HCT116 (cell line): ENCODE results near the gene CLIP4. TPM values are rescaled to one million over a fixed set of nuclear protein-coding genes. Genes with fewer than 3 reads are reported as not detected.

Experiments
- ATAC-seq: fragments of 200-7000 bp; cut with Tn5 transposase; 2 replicates; pipeline ENCODE4 v1.9.1; 2020; ENCODE audit warnings: mild to moderate bottlenecking, moderate library complexity
- BruUV-seq: library from RNA; stranded (reverse); fragments of 400-500 nt; replicated peaks from 2 replicates; lab custom pipeline; 2021; lab: Mats Ljungman, UMichigan
- CTCF ChIA-PET: fragments of 300-600 bp; sonication (Branson Sonifier 250); formaldehyde crosslinking; loops from one replicate; lab custom pipeline; 2021; ENCODE audit warnings: antibody characterized with exemption; lab: Charles Lee
- POLR2A ChIA-PET: fragments of 300-600, 350-600 bp; sonication (Branson Sonifier 250); formaldehyde crosslinking; loops from one replicate; lab custom pipeline; 2021; ENCODE audit warnings: antibody characterized with exemption; lab: Charles Lee
- RAD21 ChIA-PET, 2 experiments: fragments of 300-600 bp; sonication (Branson Sonifier 250); formaldehyde crosslinking; loops; one replicate each; lab custom pipeline; 2023; ENCODE audit warnings: low total read pairs in 2 of 2; ENCODE audit not compliant: uncharacterized antibody in 2 of 2, unreplicated experiment in 2 of 2, low non-redundant PET in 1 of 2; lab: Charles Lee
- DNase-seq: peaks from one replicate; pipeline ENCODE4 v3.0.0-alpha.2; 2010; ENCODE audit warnings: low read depth, low spot score
- H2AFZ ChIP-seq: fragments of 200-600 bp; shearing (Covaris generic), sonication (generic); 2 replicates; pipeline ENCODE4 v1.6.1; 2017; ENCODE audit warnings: low read depth, mixed run types, mixed read lengths, antibody characterized with exemption, low read length; ENCODE audit not compliant: poor library complexity, severe bottlenecking
- H3K27ac ChIP-seq: 2 replicates; pipeline ENCODE4 v1.5.1; 2012; ENCODE audit warnings: low read depth, low read length
- H3K27me3 ChIP-seq: fragments of 200-600 bp; sonication (generic); 2 replicates; pipeline ENCODE4 v1.6.1; 2016; ENCODE audit warnings: mixed run types, low read length, mixed read lengths; ENCODE audit not compliant: insufficient read depth
- H3K36me3 ChIP-seq, 2 experiments: fragments of 200-500 bp in 1 of 2; fragments of 200-600 bp in 1 of 2; sonication (Bioruptor generic) in 1 of 2; sonication (generic) in 1 of 2; 2 replicates each; pipeline versions ENCODE4 v1.5.1 to v1.6.1; 2014 to 2016; ENCODE audit warnings: low read length in 2 of 2, inconsistent platforms in 1 of 2, mixed read lengths in 1 of 2, mixed run types in 1 of 2; ENCODE audit not compliant: insufficient read depth in 2 of 2, control insufficient read depth in 1 of 2
- H3K4me1 ChIP-seq, 2 experiments: fragments of 200-600 bp in 1 of 2; sonication (generic) in 1 of 2; 2 replicates each; pipeline versions ENCODE4 v1.5.1 to v1.6.1; 2012 to 2017; ENCODE audit warnings: low read length in 2 of 2, inconsistent platforms in 1 of 2, mild to moderate bottlenecking in 1 of 2, mixed read lengths in 1 of 2, mixed run types in 1 of 2, moderate library complexity in 1 of 2; ENCODE audit not compliant: insufficient read depth in 2 of 2, control insufficient read depth in 1 of 2
- H3K4me2 ChIP-seq: fragments of 200-600 bp; sonication (generic); 2 replicates; pipeline ENCODE4 v1.6.1; 2017; ENCODE audit warnings: mixed run types, low read length, mixed read lengths
- H3K4me3 ChIP-seq, 2 experiments: fragments of 200-600 bp in 1 of 2; sonication (generic) in 1 of 2; replicated peaks in 1 of 2; 2 replicates each; pipeline ENCODE4 v1.5.1; 2011 to 2016; ENCODE audit warnings: low read length in 2 of 2, control low read depth in 1 of 2, low read depth in 1 of 2, mild to moderate bottlenecking in 1 of 2, mixed read lengths in 1 of 2, mixed run types in 1 of 2
- H3K79me2 ChIP-seq: fragments of 200-600 bp; sonication (generic); 2 replicates; pipeline ENCODE4 v1.6.1; 2017; ENCODE audit warnings: mild to moderate bottlenecking, mixed run types, low read length, moderate library complexity, mixed read lengths; ENCODE audit not compliant: insufficient read depth
- H3K9ac ChIP-seq: fragments of 200-600 bp; sonication (generic); 2 replicates; pipeline ENCODE4 v1.6.1; 2016; ENCODE audit warnings: low read length, mixed read lengths
- H3K9me2 ChIP-seq: fragments of 200-600 bp; sonication (generic), shearing (Covaris generic); 2 replicates; pipeline ENCODE4 v1.6.1; 2017; ENCODE audit warnings: mixed run types, mild to moderate bottlenecking, moderate library complexity; ENCODE audit not compliant: insufficient read depth
- H3K9me3 ChIP-seq, 2 experiments: fragments of 200-500 bp in 1 of 2; fragments of 200-600 bp in 1 of 2; sonication (Bioruptor generic) in 1 of 2; sonication (generic) in 1 of 2; 2 replicates each; pipeline ENCODE4 v1.6.1; 2014 to 2017; ENCODE audit warnings: low read length in 2 of 2, mixed read lengths in 2 of 2, inconsistent platforms in 1 of 2, low read depth in 1 of 2, mild to moderate bottlenecking in 1 of 2, mixed run types in 1 of 2, moderate library complexity in 1 of 2; ENCODE audit not compliant: control insufficient read depth in 1 of 2, insufficient read depth in 1 of 2
- H4K20me1 ChIP-seq: fragments of 200-600 bp; sonication (generic), shearing (Covaris generic); 2 replicates; pipeline ENCODE4 v1.6.1; 2017; ENCODE audit warnings: mixed run types, mild to moderate bottlenecking, moderate library complexity; ENCODE audit not compliant: insufficient read depth
- CEBPB ChIP-seq: IDR thresholded peaks from 2 replicates; pipeline ENCODE4 v1.6.1; 2012; ENCODE audit warnings: low read depth
- EZH2 ChIP-seq: fragments of 200-600 bp; sonication (generic); IDR thresholded peaks from 2 replicates; pipeline ENCODE4 v1.6.1; 2017; ENCODE audit warnings: antibody characterized with exemption, mixed run types
- FOSL1 ChIP-seq: IDR thresholded peaks from 2 replicates; pipeline ENCODE4 v1.6.1; 2012; ENCODE audit warnings: low read depth
- JUND ChIP-seq: IDR thresholded peaks from 2 replicates; pipeline ENCODE4 v1.6.1; 2012
- POLR2AphosphoS5 ChIP-seq: IDR thresholded peaks from 2 replicates; pipeline ENCODE4 v1.6.1; 2011; ENCODE audit warnings: mild to moderate bottlenecking, low read depth, low read length, moderate library complexity
- REST ChIP-seq: IDR thresholded peaks from 2 replicates; pipeline ENCODE4 v1.6.1; 2012; ENCODE audit warnings: low read depth
- YY1 ChIP-seq: IDR thresholded peaks from 2 replicates; pipeline ENCODE4 v1.6.1; 2011; ENCODE audit warnings: low read length, low read depth, moderate library complexity, mild to moderate bottlenecking; ENCODE audit not compliant: insufficient replicate concordance; ENCODE audit errors: extremely low read depth
- intact Hi-C: fragments of 100-400 bp; cut with micrococcal nuclease; formaldehyde crosslinking; loops from 2 replicates; pipeline ENCODE4 v1.10.0; 2022
- total RNA-seq: library from RNA; stranded (reverse); gene quantifications from one replicate; pipeline ENCODE4 v1.2.1, GENCODE V29; 2021; ENCODE audit not compliant: unreplicated experiment

Gene CLIP4
- total RNA-seq, 1 experiment from 2014 or later, result 27.8 TPM

- ChIA-PET RAD21 (no interaction called here), POLR2A (no interaction called here), CTCF (no interaction called here)
- no peaks in the 10 kb centered on the region for H4K20me1 ChIP-seq
- H3K9ac ChIP-seq, result no peak overlapping the region
- no peaks in the 10 kb centered on the region for H3K9me3 ChIP-seq
- no peaks in the 10 kb centered on the region for H3K79me2 ChIP-seq
- H3K4me1 ChIP-seq, result no peaks in the 10 kb centered on the region
- intact Hi-C loops, result no loop called here
- H3K4me2 ChIP-seq, result no peak overlapping the region
- ATAC-seq (no peak), DNase-seq (no peak)
- no peak overlapping the region for H3K27ac ChIP-seq
- no TSS peak for BruUV-seq
- TF ChIP-seq CEBPB (no peak), FOSL1 (no peak)
- peaks cover 0 to 10% of the 10 kb centered on the region in 2 experiments; a peak in 1 of 4 replicates for H3K36me3 ChIP-seq
- no peaks in the 10 kb centered on the region for H3K9me2 ChIP-seq
- H2AFZ ChIP-seq, result no peak overlapping the region
- H3K4me3 ChIP-seq, result no peak overlapping the region
- no peaks in the 10 kb centered on the region for H3K27me3 ChIP-seq
Observed at GRCh38 chr2:29154610-29155009, 39.4 kb downstream of the CLIP4 start.

GRCh38 chr2:29155578-29155977 is 40.4 kb downstream of the CLIP4 start:
- TF ChIP-seq JUND, result no peak
- TF ChIP-seq EZH2, result no peak
- TF ChIP-seq POLR2AphosphoS5, result no peak
- TF ChIP-seq REST, result no peak
- TF ChIP-seq YY1, result no peak

More at GRCh38 chr2:29155578-29155977, 40.4 kb downstream of the CLIP4 start:
- H3K4me3 ChIP-seq, result no peak overlapping the region
- no peak overlapping the region for H3K27ac ChIP-seq
- H3K27me3 ChIP-seq, result no peaks in the 10 kb centered on the region
- H3K4me2 ChIP-seq, result no peak overlapping the region
- no TSS peak for BruUV-seq
- no peaks in the 10 kb centered on the region for H4K20me1 ChIP-seq
- intact Hi-C loops, result no loop called here
- no peaks in the 10 kb centered on the region for H3K4me1 ChIP-seq
- H2AFZ ChIP-seq, result no peak overlapping the region
- H3K79me2 ChIP-seq, result no peaks in the 10 kb centered on the region
- ChIA-PET CTCF (no interaction called here), RAD21 (no interaction called here), POLR2A (no interaction called here)
- DNase-seq (no peak), ATAC-seq (no peak)
- no peaks in the 10 kb centered on the region for H3K9me3 ChIP-seq
- no peak overlapping the region for H3K9ac ChIP-seq
- H3K36me3 ChIP-seq, result peaks cover 0 to 10% of the 10 kb centered on the region in 2 experiments; a peak in 1 of 4 replicates
- H3K9me2 ChIP-seq, result no peaks in the 10 kb centered on the region
